GM12874 (cell line): ENCODE measurements around the gene RFX4.

Source experiments
- TF ChIP-seq, protein P1 (sequence below): IDR thresholded peaks from 2 replicates; pipeline ENCODE4 v1.5.1; 2011; ENCODE audit warnings: low read depth, mild to moderate bottlenecking, control low read depth, low read length, moderate library complexity; ENCODE audit not compliant: insufficient read depth

Gene RFX4

DNA sequence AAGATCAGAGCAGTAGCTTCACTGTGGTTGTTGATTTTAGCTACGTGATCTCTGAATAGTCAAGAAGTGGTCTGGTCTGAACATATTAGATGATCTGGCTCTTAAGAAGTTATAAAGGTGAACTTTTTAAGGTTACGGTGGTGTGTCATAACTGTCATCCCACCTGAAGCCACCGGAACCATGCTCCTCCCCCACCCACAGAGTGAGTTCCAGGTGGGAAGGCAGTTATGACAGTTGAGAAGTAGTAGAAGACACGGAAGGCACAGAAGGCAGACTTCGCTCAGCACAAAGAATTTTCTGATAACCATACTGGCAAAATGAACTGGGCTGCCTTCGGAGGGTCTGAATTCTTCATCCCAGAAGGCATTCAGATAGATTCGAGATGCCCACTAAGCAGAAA lies 101.7 kb downstream of the RFX4 start:
- TF ChIP-seq, protein P1, sequence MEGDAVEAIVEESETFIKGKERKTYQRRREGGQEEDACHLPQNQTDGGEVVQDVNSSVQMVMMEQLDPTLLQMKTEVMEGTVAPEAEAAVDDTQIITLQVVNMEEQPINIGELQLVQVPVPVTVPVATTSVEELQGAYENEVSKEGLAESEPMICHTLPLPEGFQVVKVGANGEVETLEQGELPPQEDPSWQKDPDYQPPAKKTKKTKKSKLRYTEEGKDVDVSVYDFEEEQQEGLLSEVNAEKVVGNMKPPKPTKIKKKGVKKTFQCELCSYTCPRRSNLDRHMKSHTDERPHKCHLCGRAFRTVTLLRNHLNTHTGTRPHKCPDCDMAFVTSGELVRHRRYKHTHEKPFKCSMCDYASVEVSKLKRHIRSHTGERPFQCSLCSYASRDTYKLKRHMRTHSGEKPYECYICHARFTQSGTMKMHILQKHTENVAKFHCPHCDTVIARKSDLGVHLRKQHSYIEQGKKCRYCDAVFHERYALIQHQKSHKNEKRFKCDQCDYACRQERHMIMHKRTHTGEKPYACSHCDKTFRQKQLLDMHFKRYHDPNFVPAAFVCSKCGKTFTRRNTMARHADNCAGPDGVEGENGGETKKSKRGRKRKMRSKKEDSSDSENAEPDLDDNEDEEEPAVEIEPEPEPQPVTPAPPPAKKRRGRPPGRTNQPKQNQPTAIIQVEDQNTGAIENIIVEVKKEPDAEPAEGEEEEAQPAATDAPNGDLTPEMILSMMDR, result no peak

DNA sequence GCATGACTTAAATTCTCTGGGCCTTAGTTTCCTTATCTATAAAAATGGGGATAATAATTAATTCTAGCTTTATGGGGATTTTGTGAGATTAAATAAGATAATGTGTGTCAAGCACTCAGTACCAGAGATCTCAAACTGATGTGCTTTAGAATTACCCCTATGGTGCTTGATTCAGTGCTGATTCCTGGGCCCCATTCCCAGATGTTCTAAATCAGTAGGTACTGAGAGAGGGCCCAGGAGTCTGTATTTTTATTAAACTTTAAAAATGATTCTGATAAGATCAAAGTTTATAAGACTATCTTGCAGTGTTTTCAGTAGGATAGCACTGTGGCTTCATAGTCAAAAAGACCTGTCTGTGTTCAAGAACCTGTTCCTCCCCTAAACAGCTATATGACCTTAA lies 102.6 kb downstream of the RFX4 start:
- TF ChIP-seq, protein P1, result no peak

DNA sequence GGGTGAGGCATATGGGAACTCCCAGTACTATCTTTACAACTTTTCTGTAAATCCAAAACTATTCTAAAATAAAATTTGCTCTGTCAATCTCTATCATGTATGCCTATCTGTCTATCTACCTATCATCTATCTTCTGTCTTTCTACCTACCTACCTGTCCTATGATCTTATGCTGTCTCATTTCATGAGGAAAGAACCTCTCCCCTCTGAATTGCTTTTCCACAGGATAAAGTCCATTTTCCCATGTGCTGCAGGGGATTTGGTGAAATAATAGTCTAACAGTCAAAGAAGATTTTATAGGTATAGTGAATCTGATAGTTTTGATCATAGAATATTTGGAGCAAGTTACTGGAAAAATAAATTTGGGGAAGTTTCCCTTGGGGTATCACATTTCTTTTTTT lies 104.9 kb downstream of the RFX4 start:
- TF ChIP-seq, protein P1, result no peak

DNA sequence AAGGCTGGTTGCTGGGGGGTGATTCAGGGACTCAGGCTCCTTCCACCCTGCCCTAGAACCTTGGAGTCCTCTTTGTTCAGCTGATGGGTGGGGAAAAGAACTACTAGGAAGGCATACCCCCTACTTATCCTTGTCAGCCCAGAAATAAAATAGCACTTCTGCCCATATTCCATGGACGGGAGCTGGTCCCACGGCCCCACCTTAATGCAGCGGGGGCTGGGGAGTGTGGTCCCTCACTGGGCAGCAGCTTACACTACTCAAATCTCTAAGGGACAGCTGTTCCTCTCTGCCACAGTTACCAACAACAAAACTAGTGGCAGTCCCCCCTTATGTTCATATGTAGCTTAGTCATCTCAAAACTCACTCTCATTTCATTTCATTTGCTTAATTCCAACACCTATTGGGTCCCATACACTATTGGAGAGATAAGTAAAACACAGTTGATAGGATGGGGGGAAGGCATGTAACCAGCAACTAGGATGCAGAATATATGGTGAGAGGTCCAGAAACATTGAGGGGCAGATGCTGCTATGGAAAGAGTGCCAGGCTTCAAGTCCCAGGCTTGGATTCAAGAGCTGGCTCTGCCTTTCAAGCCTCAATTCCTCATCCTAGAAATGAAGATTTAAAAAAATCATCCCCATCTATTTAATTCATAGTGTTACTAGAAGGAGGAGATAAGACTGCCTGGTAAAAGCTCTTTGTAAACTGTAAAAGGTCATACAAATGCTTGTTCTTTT lies 107.9 kb downstream of the RFX4 start:
- TF ChIP-seq, protein P1, result no peak

DNA sequence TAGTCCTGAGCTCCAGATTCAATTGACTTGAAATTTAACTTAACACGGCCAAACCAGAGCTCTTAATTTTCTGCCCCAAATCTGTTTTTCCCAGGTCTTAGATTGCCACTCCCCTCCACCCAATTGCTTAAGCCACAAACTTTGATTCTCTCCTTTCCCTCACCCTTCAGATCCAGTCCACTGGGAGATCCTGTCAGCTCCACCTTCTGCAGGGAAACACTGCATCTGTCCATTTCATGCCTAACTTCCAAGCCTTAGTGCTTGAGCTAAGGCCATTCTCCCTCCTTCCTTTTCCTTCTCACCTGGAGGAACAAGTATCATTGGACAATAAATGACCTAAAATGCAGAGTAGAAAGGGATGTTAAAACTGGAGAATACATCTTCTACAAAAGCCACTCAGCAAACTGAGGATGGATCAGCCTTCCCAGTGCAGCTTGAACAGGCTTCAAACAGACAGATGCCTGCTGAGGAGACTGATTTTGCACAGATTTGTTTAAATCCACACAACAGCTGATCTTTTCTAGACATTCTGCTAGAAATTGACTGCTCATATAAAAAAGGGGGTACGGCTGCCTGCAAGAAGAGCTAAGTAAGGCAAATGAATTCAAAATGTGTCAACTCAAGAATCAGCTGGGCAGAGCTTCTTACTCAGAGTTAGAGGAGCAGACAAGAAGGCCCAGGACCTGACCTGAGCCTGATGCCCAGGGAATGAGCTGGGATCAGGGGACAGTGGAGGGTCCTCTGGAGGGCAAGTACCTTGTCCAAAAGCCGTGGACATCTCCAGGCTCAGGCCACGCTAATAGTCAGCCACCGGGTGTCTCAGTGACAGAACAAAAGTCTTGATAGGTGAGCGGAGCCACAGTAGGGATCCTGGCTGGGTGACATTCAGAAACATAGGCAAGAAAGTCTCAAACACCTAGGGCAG lies 110.4 kb downstream of the RFX4 start:
- TF ChIP-seq, protein P1, result no peak

DNA sequence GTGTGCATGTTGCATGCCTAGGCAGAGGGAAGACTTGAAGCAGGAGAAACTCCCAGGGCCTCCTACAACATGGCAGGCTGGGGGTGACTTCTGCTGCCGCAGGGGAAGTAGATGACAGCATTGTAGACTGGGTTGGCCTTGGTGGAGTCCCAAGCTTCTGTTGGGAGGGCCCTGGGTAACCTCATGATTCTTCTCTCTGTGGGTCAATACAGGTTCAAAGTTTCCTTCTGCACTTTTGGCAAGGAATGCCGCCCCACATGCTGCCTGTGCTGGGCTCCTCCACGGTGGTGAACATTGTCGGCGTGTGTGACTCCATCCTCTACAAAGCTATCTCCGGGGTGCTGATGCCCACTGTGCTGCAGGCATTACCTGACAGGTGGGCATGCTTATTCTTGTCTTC lies 113.3 kb downstream of the RFX4 start:
- TF ChIP-seq, protein P1, result no peak

DNA sequence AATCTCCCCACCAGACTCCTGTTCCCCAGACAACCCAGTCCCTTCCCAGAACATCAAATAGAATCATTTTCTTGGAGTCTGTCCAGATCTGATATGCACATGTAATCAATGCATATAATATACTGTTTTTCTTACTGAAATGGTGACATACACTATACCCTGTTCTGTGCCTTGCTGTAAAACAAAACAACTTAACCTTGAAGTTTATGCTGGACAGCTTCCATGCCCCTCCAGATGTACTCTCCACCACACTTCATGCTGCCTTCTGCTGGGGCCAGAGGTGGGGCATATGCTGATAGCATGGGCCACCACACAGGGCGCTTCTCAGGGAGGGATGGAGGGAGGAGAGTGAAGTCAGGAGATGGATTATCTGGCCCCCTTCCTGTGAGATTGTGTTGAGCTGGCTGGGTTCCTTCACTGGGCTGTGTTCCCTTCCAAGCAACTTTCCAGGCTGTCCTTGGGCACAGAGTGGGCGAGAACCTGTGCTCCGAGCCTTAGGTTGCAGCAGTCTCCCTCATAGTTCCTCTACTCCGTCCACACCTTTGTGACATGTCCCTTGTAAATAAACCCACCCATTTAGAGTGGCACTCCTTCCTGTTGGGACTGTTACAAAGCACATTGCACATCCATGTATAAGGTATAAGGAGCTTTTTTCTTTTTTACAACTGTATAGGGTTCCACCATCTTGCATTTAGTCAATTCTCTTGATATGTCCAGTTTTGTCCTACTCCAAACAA lies 114.0 kb downstream of the RFX4 start:
- TF ChIP-seq, protein P1, result no peak
